Fibroblast of lung (primary cell): ENCODE results near the gene SLC12A6. TPM values are rescaled to one million over a fixed set of nuclear protein-coding genes. Genes with fewer than 3 reads are reported as not detected.

ENCODE experiments used
- DNase-seq, 2 donors: peaks; one replicate each; pipeline versions ENCODE4 v3.0.0 to v3.0.0-alpha.2; 2010; ENCODE audit warnings: low read depth in 2 of 2
- H2AFZ ChIP-seq: 2 replicates; pipeline ENCODE4 v1.5.1; 2012; ENCODE audit warnings: low read length, control low read depth, inconsistent platforms
- H3K27ac ChIP-seq: 2 replicates; pipeline ENCODE4 v1.5.1; 2011; ENCODE audit warnings: low read length, control low read depth; ENCODE audit not compliant: insufficient read depth
- H3K27me3 ChIP-seq: 2 replicates; pipeline ENCODE4 v1.5.1; 2011; ENCODE audit warnings: mild to moderate bottlenecking, low read length; ENCODE audit not compliant: control insufficient read depth, insufficient read depth
- H3K36me3 ChIP-seq: 2 replicates; pipeline ENCODE4 v1.5.1; 2011; ENCODE audit warnings: low read length; ENCODE audit not compliant: control insufficient read depth, insufficient read depth
- H3K4me1 ChIP-seq: 2 replicates; pipeline ENCODE4 v1.5.1; 2011; ENCODE audit warnings: low read length; ENCODE audit not compliant: control insufficient read depth, insufficient read depth; ENCODE audit errors: extremely low read depth
- H3K4me2 ChIP-seq: 2 replicates; pipeline ENCODE4 v1.5.1; 2011; ENCODE audit warnings: low read length, control low read depth; ENCODE audit not compliant: insufficient read depth; ENCODE audit errors: extremely low read depth
- H3K4me3 ChIP-seq, 4 experiments: fragments of 200-600 bp in 1 of 4; sonication (generic) in 1 of 4; replicated peaks in 1 of 4; 2 replicates each; pipeline ENCODE4 v1.5.1; 2011 to 2016; ENCODE audit warnings: low read length in 4 of 4, low read depth in 3 of 4, mild to moderate bottlenecking in 3 of 4, control low read depth in 2 of 4, inconsistent platforms in 1 of 4, mixed read lengths in 1 of 4; ENCODE audit not compliant: insufficient read depth in 1 of 4; ENCODE audit errors: control extremely low read depth in 1 of 4
- H3K79me2 ChIP-seq: 2 replicates; pipeline ENCODE4 v1.5.1; 2012; ENCODE audit warnings: mild to moderate bottlenecking, low read length, inconsistent platforms; ENCODE audit not compliant: control insufficient read depth, insufficient read depth
- H3K9ac ChIP-seq: 2 replicates; pipeline ENCODE4 v1.5.1; 2011; ENCODE audit warnings: mild to moderate bottlenecking, low read length, control low read depth; ENCODE audit not compliant: insufficient read depth
- H3K9me3 ChIP-seq: 2 replicates; pipeline ENCODE4 v1.5.1; 2012; ENCODE audit warnings: low read depth, low read length; ENCODE audit not compliant: control insufficient read depth, insufficient read depth
- H4K20me1 ChIP-seq: 2 replicates; pipeline ENCODE4 v1.5.1; 2011; ENCODE audit warnings: low read length; ENCODE audit not compliant: control insufficient read depth, insufficient read depth; ENCODE audit errors: extremely low read depth
- EZH2 ChIP-seq: IDR thresholded peaks from 2 replicates; pipeline ENCODE4 v1.5.1; 2012; ENCODE audit warnings: low read length, control low read depth, mild to moderate bottlenecking; ENCODE audit errors: missing control alignments
- polyA plus RNA-seq, 2 donors: library from polyadenylated mRNA; depleted of rRNA in 1 of 2; stranded (reverse) in 1 of 2; unstranded in 1 of 2; fragments of >200 nt; gene quantifications; 2 replicates each; pipeline ENCODE4 v1.2.1, GENCODE V29; 2011 to 2012; ENCODE audit warnings: missing spikeins in 1 of 2
- total RNA-seq: library from RNA; depleted of rRNA; stranded (reverse); fragments of >200 nt; gene quantifications from 2 replicates; pipeline ENCODE4 v1.2.1, GENCODE V29; 2014
- TF ChIP-seq, protein P1 (sequence below), 2 donors: IDR thresholded peaks in 1 of 2; conservative IDR thresholded peaks in 1 of 2; 1 replicate in 1 of 2; 2 replicates in 1 of 2; pipeline ENCODE4 v1.5.1; 2011 to 2012; ENCODE audit warnings: low read length in 2 of 2, control low read depth in 1 of 2, inconsistent platforms in 1 of 2, low read depth in 1 of 2, mild to moderate bottlenecking in 1 of 2

SLC12A6 gene
- total and polyA plus RNA-seq, 2 donors (not counting 1 experiment from before 2014, with no cell fraction given): 19.2 to 26.9 TPM

DNA sequence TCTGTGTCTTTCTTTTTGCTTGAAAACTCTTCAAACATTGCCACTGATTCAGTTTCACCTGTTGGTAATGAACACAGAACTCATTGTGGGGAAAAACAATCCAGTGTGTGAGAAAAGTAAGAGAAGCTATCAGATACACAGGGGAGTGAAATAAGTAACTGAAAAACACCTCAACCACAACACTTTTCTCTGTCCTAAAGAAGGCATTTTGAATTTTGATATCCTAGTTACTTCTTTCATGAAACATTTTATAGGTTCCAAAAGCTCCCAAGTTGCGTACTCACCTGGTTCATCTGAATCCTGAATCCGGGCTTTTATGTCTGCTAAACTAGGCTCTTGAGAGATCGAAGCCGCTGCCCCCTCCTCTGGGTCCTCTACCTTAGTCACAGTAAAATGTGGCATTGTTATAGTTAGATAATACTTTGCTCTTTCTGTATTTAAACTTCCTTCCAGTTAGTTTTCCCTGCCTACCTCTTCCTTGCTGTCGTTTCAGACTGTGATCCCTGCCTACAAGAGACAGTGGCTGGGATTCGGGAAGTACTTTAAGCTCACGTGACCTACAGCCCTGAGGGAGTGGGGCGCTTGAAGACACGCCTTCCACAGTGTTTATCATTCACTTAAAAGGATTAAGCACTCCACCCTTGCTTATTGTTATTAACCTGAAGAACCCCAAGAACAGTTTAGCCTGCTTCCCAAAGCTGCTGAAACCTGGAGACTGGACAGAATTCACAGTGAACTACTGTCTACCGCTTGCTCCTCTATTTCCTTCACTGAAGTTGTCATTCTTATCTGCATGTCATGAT, 19.1 kb downstream of the SLC12A6 start:
- Histone ChIP-seq H3K4me1 (no peaks in the 10 kb centered on the region), H3K79me2 (no peaks in the 10 kb centered on the region), H2AFZ (peak overlapping the region; percentile 97), H3K9ac (peak overlapping the region; percentile 21), H3K27ac (peak overlapping the region; percentile 48), H3K4me2 (peak overlapping the region; percentile 74), H3K36me3 (no peaks in the 10 kb centered on the region), H3K27me3 (no peaks in the 10 kb centered on the region), H3K9me3 (no peaks in the 10 kb centered on the region), H3K4me3 (peak overlapping the region; percentile 58 to 90 (median 64)), H4K20me1 (no peaks in the 10 kb centered on the region)
- TF ChIP-seq, protein P1, sequence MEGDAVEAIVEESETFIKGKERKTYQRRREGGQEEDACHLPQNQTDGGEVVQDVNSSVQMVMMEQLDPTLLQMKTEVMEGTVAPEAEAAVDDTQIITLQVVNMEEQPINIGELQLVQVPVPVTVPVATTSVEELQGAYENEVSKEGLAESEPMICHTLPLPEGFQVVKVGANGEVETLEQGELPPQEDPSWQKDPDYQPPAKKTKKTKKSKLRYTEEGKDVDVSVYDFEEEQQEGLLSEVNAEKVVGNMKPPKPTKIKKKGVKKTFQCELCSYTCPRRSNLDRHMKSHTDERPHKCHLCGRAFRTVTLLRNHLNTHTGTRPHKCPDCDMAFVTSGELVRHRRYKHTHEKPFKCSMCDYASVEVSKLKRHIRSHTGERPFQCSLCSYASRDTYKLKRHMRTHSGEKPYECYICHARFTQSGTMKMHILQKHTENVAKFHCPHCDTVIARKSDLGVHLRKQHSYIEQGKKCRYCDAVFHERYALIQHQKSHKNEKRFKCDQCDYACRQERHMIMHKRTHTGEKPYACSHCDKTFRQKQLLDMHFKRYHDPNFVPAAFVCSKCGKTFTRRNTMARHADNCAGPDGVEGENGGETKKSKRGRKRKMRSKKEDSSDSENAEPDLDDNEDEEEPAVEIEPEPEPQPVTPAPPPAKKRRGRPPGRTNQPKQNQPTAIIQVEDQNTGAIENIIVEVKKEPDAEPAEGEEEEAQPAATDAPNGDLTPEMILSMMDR (conservative IDR thresholded peaks at IDR 0.05 in 1 of 2, IDR thresholded peaks at IDR 0.05 in 1 of 2; ENCODE audit: low read depth in 1 of 2, low read length in 2 of 2): no peak
- TF ChIP-seq EZH2: no peak
- peak; percentile 56 to 82 for DNase-seq

DNA sequence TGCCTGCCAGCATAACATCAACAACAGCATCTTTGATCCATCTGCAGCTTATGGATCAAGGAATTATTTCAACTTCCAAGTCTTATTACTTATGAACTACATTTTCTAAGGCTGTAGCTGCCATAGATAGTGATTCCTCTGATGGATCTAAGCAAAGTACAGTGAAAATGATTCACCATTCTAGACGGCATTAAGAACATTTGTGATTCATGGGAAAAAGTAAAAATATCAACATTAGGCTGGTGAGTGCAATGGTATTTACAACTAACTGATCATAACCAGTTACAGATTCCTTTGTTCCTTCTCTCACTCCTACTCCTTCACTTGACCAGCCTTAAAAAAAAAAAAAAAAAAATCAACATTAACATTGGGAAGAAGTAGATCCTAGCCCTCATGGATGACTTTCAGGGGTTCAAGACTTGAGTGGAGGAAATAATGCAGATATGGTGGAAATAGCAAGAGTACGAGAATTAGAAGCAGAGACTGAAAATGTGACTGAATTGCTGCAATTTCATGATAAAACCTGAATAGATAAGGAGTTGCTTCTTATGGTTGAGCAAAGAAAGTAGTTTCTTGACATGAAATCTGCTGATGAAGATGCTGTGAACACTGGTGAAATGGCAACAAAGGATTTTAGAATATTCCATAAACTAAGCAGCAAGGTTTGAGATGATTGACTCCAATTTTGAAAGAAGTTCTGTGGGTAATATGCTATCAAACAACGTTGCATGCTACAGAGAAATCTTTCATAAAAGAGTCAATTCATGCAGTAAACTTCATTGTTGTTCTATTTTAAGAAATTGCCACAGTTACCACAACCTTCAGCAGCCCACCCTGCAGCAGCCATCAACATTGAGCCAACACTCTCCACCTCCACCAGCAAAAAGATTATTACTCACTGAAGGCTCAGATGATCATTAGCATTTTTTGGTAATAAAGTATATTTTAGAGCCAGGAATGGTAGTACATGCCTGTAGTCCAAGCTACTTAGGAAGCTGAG, 22.8 kb downstream of the SLC12A6 start:
- Histone ChIP-seq H3K79me2 (no peaks in the 10 kb centered on the region), H3K27ac (no peak overlapping the region), H3K27me3 (no peaks in the 10 kb centered on the region), H4K20me1 (no peaks in the 10 kb centered on the region), H3K4me3 (no peak overlapping the region), H3K4me2 (no peak overlapping the region), H3K4me1 (no peaks in the 10 kb centered on the region), H3K36me3 (no peaks in the 10 kb centered on the region), H2AFZ (no peak overlapping the region), H3K9me3 (no peaks in the 10 kb centered on the region), H3K9ac (no peak overlapping the region)
- no peak for DNase-seq
- TF ChIP-seq EZH2: no peak

DNA sequence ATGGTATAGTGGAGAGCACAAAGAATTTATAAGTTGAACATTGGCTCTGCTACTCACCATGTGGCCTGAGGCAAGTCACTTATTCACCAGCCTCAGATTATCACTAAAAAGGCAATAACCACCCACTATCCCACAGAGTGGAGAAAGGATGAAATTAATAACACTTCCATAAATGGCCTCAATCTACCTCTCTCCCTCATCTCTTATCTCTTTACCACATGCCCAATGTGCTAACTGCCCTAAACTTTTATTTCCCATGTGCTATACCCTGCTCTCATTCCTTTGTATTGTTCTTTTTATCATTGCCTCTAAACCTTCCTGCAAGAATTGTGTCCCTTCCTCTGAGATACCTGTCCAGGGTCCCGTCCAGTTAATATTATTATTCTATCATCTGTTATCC, 26.0 kb downstream of the SLC12A6 start:
- no peaks in the 10 kb centered on the region for H4K20me1 ChIP-seq
- H3K27ac ChIP-seq: no peak overlapping the region
- H3K9ac ChIP-seq: no peak overlapping the region
- no peaks in the 10 kb centered on the region for H3K79me2 ChIP-seq
- no peak overlapping the region for H2AFZ ChIP-seq
- H3K4me3 ChIP-seq: no peak overlapping the region
- no peak for DNase-seq
- no peaks in the 10 kb centered on the region for H3K9me3 ChIP-seq
- H3K4me2 ChIP-seq: no peak overlapping the region
- no peaks in the 10 kb centered on the region for H3K36me3 ChIP-seq
- no peaks in the 10 kb centered on the region for H3K4me1 ChIP-seq
- H3K27me3 ChIP-seq: no peaks in the 10 kb centered on the region
- TF ChIP-seq, protein P1 (conservative IDR thresholded peaks at IDR 0.05 in 1 of 2, IDR thresholded peaks at IDR 0.05 in 1 of 2; ENCODE audit: low read depth in 1 of 2, low read length in 2 of 2): no peak
- no peak for TF ChIP-seq EZH2
